Breast epithelium (tissue), 3 donors: Measurements from ENCODE around the gene MT4.

Experiments
- POLR2A ChIP-seq: fragments of 450-650 bp; IDR thresholded peaks from one replicate; pipeline ENCODE4 v1.6.1; 2016; ENCODE audit warnings: antibody characterized with exemption, mild to moderate bottlenecking, moderate library complexity
- TF ChIP-seq, protein P1 (sequence below), 3 donors: fragments of 450-650 bp; IDR thresholded peaks; one replicate each; pipeline ENCODE4 v1.5.1; 2016 to 2017; ENCODE audit warnings: antibody characterized with exemption in 3 of 3, mild to moderate bottlenecking in 3 of 3, moderate library complexity in 3 of 3

GRCh38 chr16:56564793-56565477 is at the start of gene MT4:
- TF ChIP-seq, protein P1, sequence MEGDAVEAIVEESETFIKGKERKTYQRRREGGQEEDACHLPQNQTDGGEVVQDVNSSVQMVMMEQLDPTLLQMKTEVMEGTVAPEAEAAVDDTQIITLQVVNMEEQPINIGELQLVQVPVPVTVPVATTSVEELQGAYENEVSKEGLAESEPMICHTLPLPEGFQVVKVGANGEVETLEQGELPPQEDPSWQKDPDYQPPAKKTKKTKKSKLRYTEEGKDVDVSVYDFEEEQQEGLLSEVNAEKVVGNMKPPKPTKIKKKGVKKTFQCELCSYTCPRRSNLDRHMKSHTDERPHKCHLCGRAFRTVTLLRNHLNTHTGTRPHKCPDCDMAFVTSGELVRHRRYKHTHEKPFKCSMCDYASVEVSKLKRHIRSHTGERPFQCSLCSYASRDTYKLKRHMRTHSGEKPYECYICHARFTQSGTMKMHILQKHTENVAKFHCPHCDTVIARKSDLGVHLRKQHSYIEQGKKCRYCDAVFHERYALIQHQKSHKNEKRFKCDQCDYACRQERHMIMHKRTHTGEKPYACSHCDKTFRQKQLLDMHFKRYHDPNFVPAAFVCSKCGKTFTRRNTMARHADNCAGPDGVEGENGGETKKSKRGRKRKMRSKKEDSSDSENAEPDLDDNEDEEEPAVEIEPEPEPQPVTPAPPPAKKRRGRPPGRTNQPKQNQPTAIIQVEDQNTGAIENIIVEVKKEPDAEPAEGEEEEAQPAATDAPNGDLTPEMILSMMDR (IDR thresholded peaks at IDR 0.05) = no peak
- no peak for TF ChIP-seq POLR2A
